CD4-positive, alpha-beta T cell (primary cell): Measurements from ENCODE around the gene MIA2. TPM values are rescaled to one million over a fixed set of nuclear protein-coding genes. Genes with fewer than 3 reads are reported as not detected.
"Not testable (repeated sequence)": the region's sequence is repeated elsewhere in the genome, so short reads cannot be mapped to it uniquely, and the experiment has no call there.

Experiments used
- ATAC-seq: fragments of 200-7000 bp; cut with Tn5 transposase; one replicate; pipeline ENCODE4 v1.10.0; 2022; ENCODE audit warnings: mild to moderate bottlenecking; ENCODE audit not compliant: poor library complexity
- CTCF ChIA-PET: fragments of 350-600 bp; sonication (Branson Sonifier 250); formaldehyde crosslinking; loops from one replicate; lab custom pipeline; 2021; ENCODE audit warnings: antibody characterized with exemption, inconsistent platforms; lab: Charles Lee
- POLR2A ChIA-PET: fragments of 350-600 bp; sonication (Branson Sonifier 250); formaldehyde crosslinking; loops from one replicate; lab custom pipeline; 2021; ENCODE audit warnings: antibody characterized with exemption, inconsistent platforms; lab: Charles Lee
- DNase-seq, 14 experiments: peaks; one replicate each; pipeline ENCODE4 v3.0.0-alpha.2; 2013 to 2020; ENCODE audit warnings: mixed read lengths in 2 of 14
- H3K27ac ChIP-seq, 2 donors: one replicate each; pipeline versions ENCODE4 v1.5.1 to v1.7.0; 2013; ENCODE audit warnings: low read length in 2 of 2, low read depth in 1 of 2, mild to moderate bottlenecking in 1 of 2
- H3K27me3 ChIP-seq, 2 experiments: 1 replicate in 1 of 2; 2 replicates in 1 of 2; pipeline versions ENCODE4 v1.6.1 to v1.7.0; 2013; ENCODE audit warnings: low read length in 2 of 2, control low read depth in 1 of 2, mild to moderate bottlenecking in 1 of 2, moderate library complexity in 1 of 2; ENCODE audit not compliant: insufficient read depth in 2 of 2, control insufficient read depth in 1 of 2
- H3K36me3 ChIP-seq: one replicate; pipeline ENCODE4 v1.6.1; 2013; ENCODE audit warnings: low read length, control low read depth; ENCODE audit not compliant: insufficient read depth
- H3K4me1 ChIP-seq: one replicate; pipeline ENCODE4 v1.6.1; 2013; ENCODE audit warnings: low read length, control low read depth; ENCODE audit not compliant: insufficient read depth
- H3K4me3 ChIP-seq: one replicate; pipeline ENCODE4 v1.5.1; 2013; ENCODE audit warnings: mild to moderate bottlenecking, low read length, moderate library complexity
- H3K9me3 ChIP-seq, 2 experiments: 1 replicate in 1 of 2; 2 replicates in 1 of 2; pipeline versions ENCODE4 v1.6.1 to v1.7.0; 2013; ENCODE audit warnings: low read length in 2 of 2, mild to moderate bottlenecking in 2 of 2, control low read depth in 1 of 2, moderate library complexity in 1 of 2; ENCODE audit not compliant: control insufficient read depth in 1 of 2, insufficient read depth in 1 of 2
- H3K27ac Mint-ChIP-seq: one replicate; pipeline ENCODE4 v1.8.0; 2020; ENCODE audit warnings: mixed read lengths
- H3K27me3 Mint-ChIP-seq: one replicate; pipeline ENCODE4 v1.8.0; 2021; ENCODE audit warnings: mixed read lengths
- H3K36me3 Mint-ChIP-seq: one replicate; pipeline ENCODE4 v1.8.0; 2021; ENCODE audit warnings: low read depth, mixed read lengths
- H3K4me1 Mint-ChIP-seq: one replicate; pipeline ENCODE4 v1.8.0; 2021; ENCODE audit warnings: low read depth, mixed read lengths
- H3K4me3 Mint-ChIP-seq: one replicate; pipeline ENCODE4 v1.8.0; 2020; ENCODE audit warnings: mild to moderate bottlenecking, mixed read lengths
- H3K9me3 Mint-ChIP-seq: one replicate; pipeline ENCODE4 v1.8.0; 2020; ENCODE audit warnings: mixed read lengths
- CTCF ChIP-seq: fragments of 200-600 bp; IDR thresholded peaks from one replicate; pipeline ENCODE4 v1.8.0; 2022; ENCODE audit warnings: antibody characterized with exemption, mild to moderate bottlenecking
- intact Hi-C, 2 experiments: fragments of 100-400 bp; cut with DNase I in 1 of 2; cut with micrococcal nuclease in 1 of 2; formaldehyde crosslinking; loops; one replicate each; pipeline versions ENCODE4 v1.15.1 to v1.9.0; 2023 to 2025; cut with DNase I, micrococcal nuclease
- total RNA-seq, 174 experiments: library from RNA in 2 of 174; stranded (reverse) in 2 of 174; gene quantifications; one replicate each; pipeline ENCODE4 v1.2.3 and lab custom pipeline; 2021 to 2026

Gene MIA2
- total RNA-seq, 2 experiments from 2014 or later = 21.1 to 24.1 TPM

- Histone ChIP-seq H3K4me3 (no peak overlapping the region), H3K27me3 (no peaks in the 10 kb centered on the region), H3K36me3 (peaks cover 52% of the 10 kb centered on the region), H3K4me1 (no peaks in the 10 kb centered on the region), H3K27ac (no peak overlapping the region), H3K9me3 (peaks cover 0 to 3% of the 10 kb centered on the region in 2 experiments)
- CTCF ChIA-PET = no interaction called here
- no peaks in the 10 kb centered on the region for H3K9me3 Mint-ChIP-seq
- no peak for TF ChIP-seq CTCF
- no peak for DNase-seq
- POLR2A ChIA-PET = interaction anchor here (1.2 to 2.2 kb wide), 2 partner anchors 23 to 142 kb away, joined by 3 to 8 read pairs; no protein-coding TSS in a partner anchor
- H3K27me3 Mint-ChIP-seq = no peaks in the 10 kb centered on the region
- intact Hi-C loops = no loop called here
- H3K4me3 Mint-ChIP-seq = no peak overlapping the region
- no peak overlapping the region for H3K27ac Mint-ChIP-seq
- H3K36me3 Mint-ChIP-seq = peaks cover 77% of the 10 kb centered on the region
- no peak for ATAC-seq
- peaks cover 6% of the 10 kb centered on the region for H3K4me1 Mint-ChIP-seq
Observed at GRCh38 chr14:39289523-39289922, 55.8 kb downstream of the MIA2 start.

- peaks cover 6% of the 10 kb centered on the region for H3K4me1 Mint-ChIP-seq
- H3K27ac Mint-ChIP-seq = peak overlapping the region; percentile 6
- H3K36me3 ChIP-seq = peaks cover 64% of the 10 kb centered on the region
- H3K27me3 Mint-ChIP-seq = no peaks in the 10 kb centered on the region
- ATAC-seq = no peak
- no peaks in the 10 kb centered on the region for H3K4me1 ChIP-seq
- intact Hi-C loops = no loop called here
- H3K27ac ChIP-seq = no peak overlapping the region
- no peak overlapping the region for H3K4me3 ChIP-seq
- H3K36me3 Mint-ChIP-seq = peaks cover 89% of the 10 kb centered on the region
- no peak for DNase-seq
- H3K27me3 ChIP-seq = no peaks in the 10 kb centered on the region
- H3K9me3 Mint-ChIP-seq = no peaks in the 10 kb centered on the region
- POLR2A ChIA-PET = interaction anchor here (0.7 to 2.2 kb wide), 2 partner anchors 22 to 25 kb away, joined by 3 to 8 read pairs; no protein-coding TSS in a partner anchor
- CTCF ChIA-PET = no interaction called here
- no peak overlapping the region for H3K4me3 Mint-ChIP-seq
- no peaks in the 10 kb centered on the region for H3K9me3 ChIP-seq
- no peak for TF ChIP-seq CTCF
Observed at GRCh38 chr14:39291701-39292100, 58.0 kb downstream of the MIA2 start.

GRCh38 chr14:39293629-39294028 is 59.9 kb downstream of the MIA2 start:
- no peak overlapping the region for H3K27ac ChIP-seq
- peaks cover 71% of the 10 kb centered on the region for H3K36me3 ChIP-seq
- Mint-ChIP-seq H3K4me1 (peaks cover 6% of the 10 kb centered on the region), H3K36me3 (peaks cover 91% of the 10 kb centered on the region), H3K9me3 (no peaks in the 10 kb centered on the region), H3K27ac (no peak overlapping the region), H3K27me3 (no peaks in the 10 kb centered on the region), H3K4me3 (no peak overlapping the region)
- no peaks in the 10 kb centered on the region for H3K4me1 ChIP-seq
- POLR2A ChIA-PET = interaction anchor here (1.0 kb wide), 1 partner anchor 25 kb away, joined by 3 read pairs; no protein-coding TSS in a partner anchor
- CTCF ChIA-PET = no interaction called here
- H3K4me3 ChIP-seq = no peak overlapping the region
- intact Hi-C loops = no loop called here
- no peaks in the 10 kb centered on the region for H3K9me3 ChIP-seq
- no peak for TF ChIP-seq CTCF
- H3K27me3 ChIP-seq = no peaks in the 10 kb centered on the region
- ATAC-seq (no peak), DNase-seq (no peak)

- H3K4me1 ChIP-seq, H3K4me3 ChIP-seq, ATAC-seq, H3K27ac Mint-ChIP-seq, H3K9me3 Mint-ChIP-seq, H3K27me3 Mint-ChIP-seq, DNase-seq, POLR2A ChIA-PET, H3K27me3 ChIP-seq, CTCF ChIA-PET, H3K4me3 Mint-ChIP-seq, H3K27ac ChIP-seq, intact Hi-C loops, H3K4me1 Mint-ChIP-seq, H3K9me3 ChIP-seq: not testable (repeated sequence)
- peaks cover 68% of the 10 kb centered on the region for H3K36me3 ChIP-seq
- H3K36me3 Mint-ChIP-seq = peaks cover 92% of the 10 kb centered on the region
Observed at GRCh38 chr14:39300389-39300788, 66.7 kb downstream of the MIA2 start.
